ENCODE results near the gene EDIL3.

EDIL3 gene

DNA sequence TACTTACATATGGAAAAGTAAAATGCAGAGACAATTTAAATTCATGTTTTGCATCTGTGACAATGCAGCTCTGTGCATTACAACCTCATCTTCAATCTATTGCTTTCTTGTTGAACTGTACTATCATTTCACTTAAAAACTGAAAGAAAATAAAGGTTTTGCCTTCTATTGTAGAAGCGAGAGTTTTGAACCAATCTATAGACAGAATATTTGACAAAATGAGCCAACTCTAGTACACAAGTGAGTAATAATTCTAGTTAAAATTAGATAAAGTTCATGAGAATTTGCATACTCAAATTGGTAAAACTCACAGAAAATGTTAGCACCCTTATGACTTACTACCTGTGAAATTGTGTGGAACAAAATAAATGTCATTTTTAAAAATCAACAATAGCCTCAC lies 123.7 kb downstream of the EDIL3 start:
- H3K36me3 ChIP-seq (ENCODE audit: control insufficient read depth, insufficient read depth, low read length), result no peaks in the 10 kb centered on the region
- no peak for DNase-seq (ENCODE audit: extremely low read depth, insufficient read length)
- TF ChIP-seq, protein P1, sequence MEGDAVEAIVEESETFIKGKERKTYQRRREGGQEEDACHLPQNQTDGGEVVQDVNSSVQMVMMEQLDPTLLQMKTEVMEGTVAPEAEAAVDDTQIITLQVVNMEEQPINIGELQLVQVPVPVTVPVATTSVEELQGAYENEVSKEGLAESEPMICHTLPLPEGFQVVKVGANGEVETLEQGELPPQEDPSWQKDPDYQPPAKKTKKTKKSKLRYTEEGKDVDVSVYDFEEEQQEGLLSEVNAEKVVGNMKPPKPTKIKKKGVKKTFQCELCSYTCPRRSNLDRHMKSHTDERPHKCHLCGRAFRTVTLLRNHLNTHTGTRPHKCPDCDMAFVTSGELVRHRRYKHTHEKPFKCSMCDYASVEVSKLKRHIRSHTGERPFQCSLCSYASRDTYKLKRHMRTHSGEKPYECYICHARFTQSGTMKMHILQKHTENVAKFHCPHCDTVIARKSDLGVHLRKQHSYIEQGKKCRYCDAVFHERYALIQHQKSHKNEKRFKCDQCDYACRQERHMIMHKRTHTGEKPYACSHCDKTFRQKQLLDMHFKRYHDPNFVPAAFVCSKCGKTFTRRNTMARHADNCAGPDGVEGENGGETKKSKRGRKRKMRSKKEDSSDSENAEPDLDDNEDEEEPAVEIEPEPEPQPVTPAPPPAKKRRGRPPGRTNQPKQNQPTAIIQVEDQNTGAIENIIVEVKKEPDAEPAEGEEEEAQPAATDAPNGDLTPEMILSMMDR (IDR thresholded peaks at IDR 0.05; ENCODE audit: insufficient read depth, low read length, poor library complexity, severe bottlenecking), result no peak
- no peaks in the 10 kb centered on the region for H3K27me3 ChIP-seq (replicated peaks; ENCODE audit: control insufficient read depth, insufficient read depth, low read length)
- no peak overlapping the region for H3K4me3 ChIP-seq (replicated peaks; ENCODE audit: low read depth, low read length)

DNA sequence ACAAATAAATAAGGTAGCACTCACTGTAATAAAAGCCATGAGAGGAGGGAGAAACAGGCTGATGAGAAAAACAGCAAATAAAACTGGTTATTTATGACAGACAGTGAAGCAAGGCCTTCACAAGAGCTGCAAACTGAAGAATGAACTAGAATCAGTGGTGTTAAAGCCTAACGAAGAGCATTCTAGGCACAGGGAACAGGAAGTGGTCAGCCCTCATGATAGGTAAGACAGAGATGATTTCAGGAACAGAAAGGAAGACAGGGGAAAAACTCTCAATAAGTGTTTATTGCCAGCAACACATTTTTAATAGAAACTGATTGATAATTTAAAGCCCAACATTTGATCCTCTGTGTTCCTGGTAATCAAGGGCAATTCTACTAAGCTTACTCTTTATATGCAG lies 124.5 kb downstream of the EDIL3 start:
- TF ChIP-seq, protein P1 (IDR thresholded peaks at IDR 0.05; ENCODE audit: insufficient read depth, low read length, poor library complexity, severe bottlenecking), result no peak

DNA sequence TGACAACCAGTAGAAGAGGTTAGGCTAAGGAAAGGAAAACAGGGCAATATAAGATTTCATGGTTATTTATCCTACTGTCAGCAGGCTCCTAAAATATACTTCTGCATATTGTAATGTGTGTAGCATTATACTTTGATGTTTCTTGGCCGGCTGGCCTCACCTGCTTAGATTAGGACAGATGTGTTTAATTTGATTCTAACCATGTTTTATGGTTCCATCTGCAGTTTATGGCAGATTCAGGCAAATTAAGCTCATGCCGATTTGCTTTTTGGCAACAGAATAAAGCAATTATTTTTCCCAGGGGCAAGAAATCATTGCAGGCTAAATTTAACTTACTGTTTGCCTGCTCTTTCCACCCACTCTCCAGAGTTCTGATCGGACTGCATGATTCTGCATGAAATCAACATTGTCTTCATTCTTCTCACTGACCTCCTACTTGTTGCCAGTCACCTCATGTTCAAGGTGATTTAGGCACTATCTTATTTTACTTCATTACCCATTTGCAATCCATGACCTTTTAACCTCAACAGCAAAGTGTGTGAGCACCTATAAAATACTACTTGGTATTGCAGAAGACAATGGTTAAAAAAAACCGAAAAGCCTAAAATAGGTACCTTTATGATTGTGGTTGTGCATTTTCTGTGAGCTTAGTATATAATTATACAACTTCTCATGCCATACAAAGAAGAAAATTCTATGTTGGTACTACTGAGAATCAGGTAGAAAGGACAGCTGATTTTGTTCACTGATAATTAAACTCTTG lies 125.2 kb downstream of the EDIL3 start:
- no peaks in the 10 kb centered on the region for H3K36me3 ChIP-seq (ENCODE audit: control insufficient read depth, insufficient read depth, low read length)
- no peaks in the 10 kb centered on the region for H3K27me3 ChIP-seq (replicated peaks; ENCODE audit: control insufficient read depth, insufficient read depth, low read length)
- DNase-seq (ENCODE audit: extremely low read depth, insufficient read length), result no peak
- TF ChIP-seq, protein P1 (IDR thresholded peaks at IDR 0.05; ENCODE audit: insufficient read depth, low read length, poor library complexity, severe bottlenecking), result no peak
- no peak overlapping the region for H3K4me3 ChIP-seq (replicated peaks; ENCODE audit: low read depth, low read length)

More for the DNA sequence above, 124.5 kb downstream of the EDIL3 start:
- Histone ChIP-seq H3K27me3 (replicated peaks; ENCODE audit: control insufficient read depth, insufficient read depth, low read length) (no peaks in the 10 kb centered on the region), H3K4me3 (replicated peaks; ENCODE audit: low read depth, low read length) (no peak overlapping the region), H3K36me3 (ENCODE audit: control insufficient read depth, insufficient read depth, low read length) (no peaks in the 10 kb centered on the region)
- no peak for DNase-seq (ENCODE audit: extremely low read depth, insufficient read length)

DNA sequence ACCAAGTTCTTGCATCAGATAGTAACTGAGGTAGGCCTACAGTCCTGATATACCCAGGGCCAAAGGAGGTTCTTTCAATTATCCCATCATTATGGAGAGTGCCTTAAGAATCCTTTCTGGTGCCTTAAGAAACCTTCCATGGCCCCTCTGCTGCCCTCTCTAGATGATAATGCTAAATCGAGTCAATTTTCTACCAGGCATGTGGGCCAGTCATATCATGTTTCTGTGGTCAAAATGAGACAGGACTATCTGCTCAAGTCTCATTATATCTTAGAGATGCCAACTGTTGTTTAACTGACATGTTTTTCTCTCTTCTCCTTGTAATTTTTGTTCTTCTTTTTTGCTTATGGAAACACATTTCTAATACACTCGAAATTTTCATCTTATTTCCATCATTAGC lies 127.6 kb downstream of the EDIL3 start:
- H3K36me3 ChIP-seq (ENCODE audit: control insufficient read depth, insufficient read depth, low read length), result no peaks in the 10 kb centered on the region
- no peaks in the 10 kb centered on the region for H3K27me3 ChIP-seq (replicated peaks; ENCODE audit: control insufficient read depth, insufficient read depth, low read length)
- TF ChIP-seq, protein P1 (IDR thresholded peaks at IDR 0.05; ENCODE audit: insufficient read depth, low read length, poor library complexity, severe bottlenecking), result no peak
- H3K4me3 ChIP-seq (replicated peaks; ENCODE audit: low read depth, low read length), result no peak overlapping the region
- DNase-seq (ENCODE audit: extremely low read depth, insufficient read length), result no peak

DNA sequence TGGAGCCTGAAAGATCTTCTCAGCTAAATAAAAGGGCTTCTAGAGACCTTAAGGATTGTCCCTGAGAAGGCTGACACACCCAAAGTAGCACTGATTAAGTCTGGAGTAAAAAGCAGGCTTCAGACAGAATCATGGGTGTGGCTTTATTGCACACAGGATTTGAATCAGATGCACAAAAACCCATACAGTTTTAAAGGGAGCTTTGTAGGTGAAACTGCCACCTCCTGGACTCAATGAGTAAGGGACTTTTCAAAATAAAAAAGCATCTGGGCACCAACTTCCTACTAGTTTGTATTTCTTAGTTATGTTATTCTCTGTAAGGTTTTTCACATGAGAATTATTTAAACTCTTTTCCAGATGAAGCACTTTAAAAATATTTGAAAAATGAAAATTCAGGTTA lies 129.4 kb downstream of the EDIL3 start:
- H3K36me3 ChIP-seq (ENCODE audit: control insufficient read depth, insufficient read depth, low read length), result no peaks in the 10 kb centered on the region
- no peak for DNase-seq (ENCODE audit: extremely low read depth, insufficient read length)
- H3K4me3 ChIP-seq (replicated peaks; ENCODE audit: low read depth, low read length), result no peak overlapping the region
- TF ChIP-seq, protein P1 (IDR thresholded peaks at IDR 0.05; ENCODE audit: insufficient read depth, low read length, poor library complexity, severe bottlenecking), result peak; percentile 19
- no peaks in the 10 kb centered on the region for H3K27me3 ChIP-seq (replicated peaks; ENCODE audit: control insufficient read depth, insufficient read depth, low read length)

Measured in GM06990 (cell line).